BLaER1 treated with 17β-estradiol and CSF1 and Interleukin-3, amounts not matched to agents 10 nM and 100 nM (cell line): ENCODE results near the gene CDKN3.
"Not testable (repeated sequence)": the region's sequence is repeated elsewhere in the genome, so short reads cannot be mapped to it uniquely, and the experiment has no call there.

ENCODE experiments used
- H3K27ac ChIP-seq, 11 experiments: shearing (Covaris generic); formaldehyde crosslinking; 2 replicates each; pipeline ENCODE4 v1.8.1; 2022
- H3K27me3 ChIP-seq, 11 experiments: shearing (Covaris generic); formaldehyde crosslinking; 2 replicates each; pipeline ENCODE4 v1.8.1; 2022
- H3K36me3 ChIP-seq, 11 experiments: shearing (Covaris generic); formaldehyde crosslinking; 2 replicates each; pipeline ENCODE4 v1.8.1; 2022
- H3K4me1 ChIP-seq, 10 experiments: shearing (Covaris generic); formaldehyde crosslinking; 2 replicates each; pipeline ENCODE4 v1.8.1; 2022
- H3K4me2 ChIP-seq, 11 experiments: shearing (Covaris generic); formaldehyde crosslinking; 2 replicates each; pipeline ENCODE4 v1.8.1; 2022
- H3K4me3 ChIP-seq, 10 experiments: shearing (Covaris generic); formaldehyde crosslinking; 2 replicates each; pipeline ENCODE4 v1.8.1; 2022
- H3K9ac ChIP-seq, 11 experiments: shearing (Covaris generic); formaldehyde crosslinking; 2 replicates each; pipeline ENCODE4 v1.8.1; 2022
- H3K9me3 ChIP-seq, 11 experiments: shearing (Covaris generic); formaldehyde crosslinking; replicated peaks in 1 of 11; 2 replicates each; pipeline ENCODE4 v1.8.1; 2022
- H4K20me1 ChIP-seq, 11 experiments: shearing (Covaris generic); formaldehyde crosslinking; 2 replicates each; pipeline ENCODE4 v1.8.1; 2022
- Cebpa-rat ChIP-seq, 11 experiments: shearing (Covaris generic); IDR thresholded peaks; 2 replicates each; pipeline ENCODE4 v1.8.1; 2022

CDKN3 gene

DNA sequence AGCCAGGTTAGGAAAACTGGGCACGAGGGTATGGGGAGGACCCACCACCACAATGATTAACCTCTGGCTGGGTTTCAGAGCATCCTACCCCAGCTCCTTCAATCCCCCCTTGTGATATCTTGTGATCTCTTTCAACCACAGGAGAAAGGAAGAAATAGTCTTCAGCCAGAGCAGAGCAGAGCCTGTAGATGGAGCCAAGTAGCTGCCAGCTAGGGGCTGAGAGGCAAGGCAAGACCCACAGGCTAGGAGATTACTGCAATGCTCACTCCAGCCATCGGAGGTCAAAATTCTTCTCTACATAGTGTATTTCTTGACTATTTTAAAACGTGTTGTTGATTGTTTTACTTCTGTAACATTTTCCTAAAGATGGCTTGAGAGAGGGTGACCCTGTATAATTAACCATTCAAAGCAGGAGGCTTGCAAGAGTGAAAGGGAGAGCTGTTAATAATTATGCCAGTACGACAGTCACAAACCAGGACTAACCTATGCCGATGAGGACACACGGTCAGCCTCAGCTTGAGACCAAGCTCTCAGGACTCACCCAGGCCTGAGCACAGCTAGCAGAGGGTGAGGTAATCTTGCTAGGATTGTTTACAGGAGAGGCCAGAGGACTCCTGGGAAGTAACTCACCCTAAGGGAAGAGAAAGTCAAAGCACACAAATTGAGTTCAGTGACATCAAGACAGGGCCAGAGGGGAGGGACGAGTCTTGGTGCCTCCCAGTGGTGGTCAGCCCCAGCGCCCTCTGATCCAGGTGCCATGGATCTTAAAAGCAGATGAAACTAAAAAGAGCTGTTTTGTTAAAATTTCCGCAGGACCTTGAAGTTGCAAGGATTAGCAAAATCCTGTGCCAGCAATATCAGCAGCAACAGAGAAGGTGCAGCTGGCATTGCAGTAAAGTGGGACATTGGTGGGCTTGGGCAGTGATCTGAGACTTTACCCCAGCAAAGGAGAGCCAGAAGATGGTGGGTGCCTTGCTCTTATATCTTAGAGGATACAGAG lies 29.8 kb upstream of the CDKN3 start:
- Histone ChIP-seq H3K27ac (no peak overlapping the region), H3K4me2 (no peak overlapping the region), H3K4me3 (no peak overlapping the region), H3K4me1 (peaks cover 0 to 22% (median 13%) of the 10 kb centered on the region in 10 experiments; a peak in 17 of 20 replicates), H3K9ac (no peak overlapping the region; a peak in 1 of 22 replicates), H3K36me3 (no peaks in the 10 kb centered on the region), H3K27me3 (no peaks in the 10 kb centered on the region), H4K20me1 (no peaks in the 10 kb centered on the region), H3K9me3 (no peaks in the 10 kb centered on the region)
- no peak for TF ChIP-seq Cebpa-rat (IDR thresholded peaks at IDR 0.05)

- H3K36me3 ChIP-seq: no peaks in the 10 kb centered on the region
Observed at GRCh38 chr14:54368291-54368690, 28.5 kb upstream of the CDKN3 start.

DNA sequence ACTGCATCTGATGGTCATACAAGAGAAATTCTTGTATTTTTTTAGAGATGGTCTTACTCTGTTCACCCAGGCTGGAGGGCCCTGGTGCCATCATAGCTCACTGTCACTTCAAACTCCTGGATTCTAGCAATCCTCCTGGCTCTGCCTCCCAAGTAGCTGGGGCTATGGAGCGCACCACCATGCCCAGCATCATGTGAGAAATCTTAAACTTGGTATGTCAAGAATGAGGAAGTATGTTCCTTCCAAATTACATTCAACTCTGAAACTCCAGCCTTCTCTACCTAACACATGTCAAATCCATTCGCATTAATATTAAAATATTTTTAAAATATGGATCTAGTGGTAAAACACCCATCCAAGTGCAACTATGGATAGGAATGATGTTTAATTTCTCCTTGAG lies 27.5 kb upstream of the CDKN3 start:
- H3K4me1 ChIP-seq: peaks cover 0 to 13% (median 8%) of the 10 kb centered on the region in 10 experiments; a peak in 10 of 20 replicates
- H3K36me3 ChIP-seq: no peaks in the 10 kb centered on the region
- no peaks in the 10 kb centered on the region for H3K9me3 ChIP-seq
- no peaks in the 10 kb centered on the region for H3K27me3 ChIP-seq
- no peak overlapping the region for H3K4me2 ChIP-seq
- no peak for TF ChIP-seq Cebpa-rat (IDR thresholded peaks at IDR 0.05)
- H4K20me1 ChIP-seq: no peaks in the 10 kb centered on the region
- no peak overlapping the region for H3K9ac ChIP-seq
- no peak overlapping the region for H3K4me3 ChIP-seq
- H3K27ac ChIP-seq: no peak overlapping the region

More at GRCh38 chr14:54368291-54368690, 28.5 kb upstream of the CDKN3 start:
- no peaks in the 10 kb centered on the region for H4K20me1 ChIP-seq
- no peak for TF ChIP-seq Cebpa-rat (IDR thresholded peaks at IDR 0.05)
- H3K4me3 ChIP-seq: no peak overlapping the region
- no peak overlapping the region for H3K4me2 ChIP-seq
- no peak overlapping the region for H3K9ac ChIP-seq
- no peak overlapping the region for H3K27ac ChIP-seq
- peaks cover 0 to 24% (median 17%) of the 10 kb centered on the region in 10 experiments; a peak in 14 of 20 replicates for H3K4me1 ChIP-seq
- no peaks in the 10 kb centered on the region for H3K27me3 ChIP-seq
- no peaks in the 10 kb centered on the region for H3K9me3 ChIP-seq

DNA sequence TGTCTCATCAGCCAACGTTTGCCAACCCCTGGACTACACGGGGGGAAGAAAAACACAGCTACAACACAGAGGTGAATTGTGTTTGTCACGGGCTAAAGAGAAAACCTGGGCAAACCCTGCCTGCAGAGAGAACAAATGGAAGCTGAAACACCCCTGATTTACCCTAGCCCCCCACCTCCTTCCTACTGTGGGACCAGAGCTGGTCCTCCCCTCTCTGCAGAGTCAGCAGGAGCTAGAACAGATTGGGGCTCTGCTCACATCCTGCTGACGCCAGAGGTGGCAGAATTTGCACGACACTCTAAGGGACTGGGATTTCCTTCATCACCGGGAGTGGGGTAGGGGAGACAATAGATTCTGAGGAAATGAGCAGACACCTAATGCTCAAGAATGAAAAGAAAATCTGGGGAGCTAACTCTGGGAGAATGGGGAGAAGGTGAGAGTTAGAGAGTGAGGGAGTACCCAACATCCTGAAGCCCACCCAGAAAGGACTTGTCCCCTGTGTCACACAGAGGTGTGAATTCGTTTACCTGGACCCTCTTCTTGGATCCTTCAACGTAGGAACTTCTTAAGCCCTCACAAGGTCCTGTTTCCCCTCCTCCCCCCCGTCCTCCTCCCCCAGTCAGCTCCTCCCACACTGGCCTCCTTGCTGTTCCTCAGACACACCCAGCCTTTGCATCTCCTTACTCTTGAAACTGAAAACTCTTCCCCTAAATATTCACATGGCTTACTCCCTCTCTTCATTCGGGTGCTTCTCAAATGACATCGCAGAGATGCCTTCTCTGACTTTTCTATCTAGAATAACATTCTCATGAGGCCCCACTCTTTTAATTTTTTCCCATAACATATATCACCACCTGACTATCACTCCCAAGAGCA lies 26.2 kb upstream of the CDKN3 start:
- Histone ChIP-seq H3K27me3 (no peaks in the 10 kb centered on the region), H3K4me2 (no peak overlapping the region), H3K27ac (no peak overlapping the region), H3K9ac (no peak overlapping the region), H3K9me3 (no peaks in the 10 kb centered on the region), H4K20me1 (no peaks in the 10 kb centered on the region), H3K36me3 (no peaks in the 10 kb centered on the region), H3K4me3 (no peak overlapping the region), H3K4me1 (peaks cover 0 to 16% (median 9%) of the 10 kb centered on the region in 10 experiments; a peak in 10 of 20 replicates)
- no peak for TF ChIP-seq Cebpa-rat (IDR thresholded peaks at IDR 0.05)

DNA sequence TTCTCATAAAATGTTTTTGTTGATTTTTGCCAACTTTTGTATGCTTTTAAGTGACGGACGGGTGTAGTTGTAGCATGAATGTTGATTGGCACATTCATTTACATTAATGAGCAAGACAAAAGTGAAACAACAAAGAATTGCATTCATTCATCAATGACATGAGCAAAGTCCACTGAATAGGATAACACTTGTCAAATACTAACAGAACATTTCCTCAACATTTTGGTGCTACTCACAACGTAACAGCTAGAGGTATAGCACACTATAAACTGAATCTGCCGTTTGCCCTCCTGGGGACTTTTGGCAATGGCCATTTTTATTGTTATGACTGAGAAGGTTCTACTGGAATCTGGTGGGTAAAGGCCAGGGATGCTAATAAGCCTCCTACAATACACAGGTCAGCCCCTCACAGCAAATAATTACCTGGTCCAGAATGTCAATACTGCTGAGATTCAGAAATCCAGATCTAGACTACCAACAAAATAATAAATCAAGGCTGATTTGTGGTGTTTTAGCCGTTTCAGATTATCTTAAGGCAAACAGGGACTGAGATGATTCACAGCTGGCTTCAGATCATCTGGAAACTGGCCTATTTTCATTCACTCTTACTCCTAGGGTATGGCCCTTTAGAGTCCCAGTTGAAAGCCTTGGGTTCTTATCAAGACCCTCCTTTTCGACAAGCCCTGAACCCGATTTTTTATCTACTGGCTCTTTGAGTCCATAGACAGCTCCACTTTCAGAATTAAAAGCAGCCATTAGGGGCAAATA lies 22.5 kb upstream of the CDKN3 start:
- H3K27me3 ChIP-seq: no peaks in the 10 kb centered on the region
- H3K4me1 ChIP-seq: peaks cover 20 to 54% (median 44%) of the 10 kb centered on the region in 10 experiments
- H3K4me2 ChIP-seq: no peak overlapping the region
- no peak overlapping the region for H3K27ac ChIP-seq
- no peaks in the 10 kb centered on the region for H4K20me1 ChIP-seq
- H3K36me3 ChIP-seq: no peaks in the 10 kb centered on the region
- H3K9ac ChIP-seq: no peak overlapping the region
- no peak overlapping the region for H3K4me3 ChIP-seq
- no peak for TF ChIP-seq Cebpa-rat (IDR thresholded peaks at IDR 0.05)
- H3K9me3 ChIP-seq: no peaks in the 10 kb centered on the region

GRCh38 chr14:54377501-54377900 lies 19.3 kb upstream of the CDKN3 start:
- Histone ChIP-seq H4K20me1 (no peaks in the 10 kb centered on the region), H3K9me3 (peaks cover 0 to 13% (median 0%) of the 10 kb centered on the region in 11 experiments; a peak in 4 of 22 replicates), H3K4me1 (peaks cover 20 to 58% (median 44%) of the 10 kb centered on the region in 10 experiments), H3K4me2 (peak overlapping the region; percentile 8 to 87 (median 74); a peak in 20 of 22 replicates), H3K27ac (peak overlapping the region in 5 of 11 experiments; percentile 11 to 72 (median 58); a peak in 8 of 22 replicates), H3K27me3 (no peaks in the 10 kb centered on the region), H3K9ac (peak overlapping the region in 4 of 11 experiments; percentile 2 to 62 (median 30); a peak in 6 of 22 replicates), H3K36me3 (no peaks in the 10 kb centered on the region), H3K4me3 (no peak overlapping the region)
- no peak for TF ChIP-seq Cebpa-rat (IDR thresholded peaks at IDR 0.05)

DNA sequence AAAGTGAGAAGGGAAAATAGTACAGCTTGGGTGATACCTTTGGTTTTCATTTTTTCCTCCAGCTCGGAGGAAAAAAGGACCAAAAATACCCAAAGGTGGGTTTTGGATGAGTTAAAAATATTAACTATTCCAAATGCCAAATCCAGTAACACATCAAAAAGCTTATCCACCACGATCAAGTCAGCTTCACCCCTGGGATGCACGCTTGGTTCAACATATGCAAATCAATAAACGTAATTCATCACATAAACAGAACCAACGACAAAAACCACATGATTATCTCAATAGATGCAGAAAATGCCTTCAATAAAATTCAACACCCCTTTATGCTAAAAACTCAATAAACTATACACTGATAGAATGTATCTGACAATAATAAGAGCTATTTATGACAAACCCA lies 17.9 kb upstream of the CDKN3 start:
- peak overlapping the region in 1 of 10 experiments; percentile 13; a peak in 1 of 20 replicates for H3K4me3 ChIP-seq
- peak overlapping the region in 10 of 11 experiments; percentile 19 to 87 (median 74); a peak in 19 of 22 replicates for H3K4me2 ChIP-seq
- not testable (repeated sequence) for H4K20me1 ChIP-seq

DNA sequence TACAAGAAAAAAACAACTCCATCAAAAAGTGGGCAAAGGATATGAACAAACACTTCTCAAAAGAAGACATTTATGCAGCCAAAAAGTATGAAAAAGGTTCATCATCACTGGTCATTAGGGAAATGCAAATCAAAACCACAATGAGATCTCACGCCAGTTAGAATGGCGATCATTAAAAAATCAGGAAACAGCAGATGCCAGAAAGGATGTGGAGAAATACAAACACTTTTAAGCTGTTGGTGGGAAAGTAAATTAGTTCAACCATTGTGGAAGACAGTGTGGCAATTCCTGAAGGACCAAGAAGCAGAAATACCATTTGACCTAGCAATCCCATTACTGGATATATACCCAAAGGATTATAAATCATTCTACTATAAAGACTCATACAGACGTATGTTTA lies 16.2 kb upstream of the CDKN3 start:
- not testable (repeated sequence) for H3K36me3 ChIP-seq, H3K9ac ChIP-seq, H3K27me3 ChIP-seq, H3K4me3 ChIP-seq, H4K20me1 ChIP-seq
- Histone ChIP-seq H3K27ac (peak overlapping the region in 4 of 11 experiments; percentile 25 to 56 (median 40); a peak in 5 of 22 replicates), H3K9me3 (peaks cover 0 to 13% (median 0%) of the 10 kb centered on the region in 11 experiments; a peak in 4 of 22 replicates), H3K4me1 (peaks cover 20 to 50% (median 43%) of the 10 kb centered on the region in 10 experiments), H3K4me2 (peak overlapping the region in 9 of 11 experiments; percentile 11 to 43 (median 21); a peak in 10 of 22 replicates)

More for the DNA sequence above, 17.9 kb upstream of the CDKN3 start:
- Histone ChIP-seq H3K4me1 (peaks cover 20 to 55% (median 43%) of the 10 kb centered on the region in 10 experiments), H3K27ac (peak overlapping the region in 4 of 11 experiments; percentile 53 to 72 (median 62); a peak in 5 of 22 replicates), H3K9me3 (peaks cover 0 to 13% (median 0%) of the 10 kb centered on the region in 11 experiments; a peak in 4 of 22 replicates)
- H3K27me3 ChIP-seq, H3K9ac ChIP-seq, H3K36me3 ChIP-seq: not testable (repeated sequence)
